ENCODE results near the gene SLCO2A1.

SLCO2A1 gene

DNA sequence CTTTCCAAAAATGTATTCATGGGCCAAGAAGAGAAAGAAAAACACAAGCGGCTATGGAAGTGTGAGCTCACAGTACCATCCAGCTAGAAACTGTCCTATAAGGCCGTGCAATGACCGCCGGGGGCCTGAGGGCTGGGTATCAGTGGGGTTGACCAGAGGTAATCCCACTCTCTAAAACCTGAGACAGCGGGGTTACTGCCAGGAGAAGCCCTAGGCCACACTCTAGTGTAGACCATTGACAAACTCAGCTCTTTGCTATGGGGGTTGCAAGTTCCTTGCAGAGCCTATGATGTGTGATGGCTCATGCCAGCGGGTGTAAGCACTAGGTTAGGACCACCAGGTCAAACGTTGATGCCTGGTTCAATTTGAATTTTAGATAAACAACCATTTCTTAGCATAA lies 25.9 kb upstream of the SLCO2A1 start:
- Mint-ChIP-seq H3K27ac (no peak overlapping the region), H3K4me1 (ENCODE audit: low read depth) (peaks cover 3% of the 10 kb centered on the region), H3K27me3 (ENCODE audit: low read depth) (no peaks in the 10 kb centered on the region), H3K36me3 (ENCODE audit: low read depth) (no peaks in the 10 kb centered on the region), H3K9me3 (no peaks in the 10 kb centered on the region), H3K4me3 (no peak overlapping the region)
- DNase-seq (ENCODE audit: low spot score), result no peak

GRCh38 chr3:134054881-134055280 lies 25.2 kb upstream of the SLCO2A1 start:
- Mint-ChIP-seq H3K9me3 (no peaks in the 10 kb centered on the region), H3K4me1 (ENCODE audit: low read depth) (peaks cover 3% of the 10 kb centered on the region), H3K27me3 (ENCODE audit: low read depth) (no peaks in the 10 kb centered on the region), H3K36me3 (ENCODE audit: low read depth) (no peaks in the 10 kb centered on the region), H3K4me3 (no peak overlapping the region), H3K27ac (no peak overlapping the region)
- no peak for DNase-seq (ENCODE audit: low spot score)

DNA sequence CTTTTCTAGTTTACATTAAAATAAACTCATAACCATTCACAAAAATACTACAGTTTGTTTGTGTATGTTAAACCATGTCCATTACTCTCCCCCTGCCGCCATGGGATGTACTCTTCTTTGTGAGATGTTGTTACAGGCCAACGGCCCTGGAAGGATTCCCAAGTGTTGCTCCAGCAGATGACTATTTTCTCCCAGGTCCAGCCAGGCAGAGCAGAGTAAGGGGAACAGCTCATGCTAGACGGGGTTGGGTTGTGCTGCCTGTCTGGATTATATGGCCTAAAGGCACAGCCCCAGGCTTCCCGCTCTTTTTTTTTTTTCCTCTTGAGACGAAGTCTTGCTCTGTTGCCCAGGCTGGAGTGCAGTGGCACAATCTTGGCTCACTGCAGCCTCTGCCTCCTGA lies 24.5 kb upstream of the SLCO2A1 start:
- no peaks in the 10 kb centered on the region for H3K36me3 Mint-ChIP-seq (ENCODE audit: low read depth)
- no peak overlapping the region for H3K4me3 Mint-ChIP-seq
- H3K9me3 Mint-ChIP-seq, result no peaks in the 10 kb centered on the region
- DNase-seq (ENCODE audit: low spot score), result no peak
- peaks cover 3% of the 10 kb centered on the region for H3K4me1 Mint-ChIP-seq (ENCODE audit: low read depth)
- no peak overlapping the region for H3K27ac Mint-ChIP-seq
- no peaks in the 10 kb centered on the region for H3K27me3 Mint-ChIP-seq (ENCODE audit: low read depth)

GRCh38 chr3:134052370-134052769 lies 22.6 kb upstream of the SLCO2A1 start:
- H3K27ac Mint-ChIP-seq, result no peak overlapping the region
- DNase-seq (ENCODE audit: low spot score), result no peak

GRCh38 chr3:134049676-134050075 lies 20.0 kb upstream of the SLCO2A1 start:
- Mint-ChIP-seq H3K4me3 (no peak overlapping the region), H3K27ac (no peak overlapping the region), H3K27me3 (ENCODE audit: low read depth) (no peaks in the 10 kb centered on the region), H3K4me1 (ENCODE audit: low read depth) (no peaks in the 10 kb centered on the region), H3K9me3 (peaks cover 8% of the 10 kb centered on the region), H3K36me3 (ENCODE audit: low read depth) (no peaks in the 10 kb centered on the region)
- no peak for DNase-seq (ENCODE audit: low spot score)

More at GRCh38 chr3:134052370-134052769, 22.6 kb upstream of the SLCO2A1 start:
- H3K36me3 Mint-ChIP-seq (ENCODE audit: low read depth), result no peaks in the 10 kb centered on the region
- no peaks in the 10 kb centered on the region for H3K27me3 Mint-ChIP-seq (ENCODE audit: low read depth)
- no peak overlapping the region for H3K4me3 Mint-ChIP-seq
- peaks cover 3% of the 10 kb centered on the region for H3K4me1 Mint-ChIP-seq (ENCODE audit: low read depth)
- H3K9me3 Mint-ChIP-seq, result no peaks in the 10 kb centered on the region

DNA sequence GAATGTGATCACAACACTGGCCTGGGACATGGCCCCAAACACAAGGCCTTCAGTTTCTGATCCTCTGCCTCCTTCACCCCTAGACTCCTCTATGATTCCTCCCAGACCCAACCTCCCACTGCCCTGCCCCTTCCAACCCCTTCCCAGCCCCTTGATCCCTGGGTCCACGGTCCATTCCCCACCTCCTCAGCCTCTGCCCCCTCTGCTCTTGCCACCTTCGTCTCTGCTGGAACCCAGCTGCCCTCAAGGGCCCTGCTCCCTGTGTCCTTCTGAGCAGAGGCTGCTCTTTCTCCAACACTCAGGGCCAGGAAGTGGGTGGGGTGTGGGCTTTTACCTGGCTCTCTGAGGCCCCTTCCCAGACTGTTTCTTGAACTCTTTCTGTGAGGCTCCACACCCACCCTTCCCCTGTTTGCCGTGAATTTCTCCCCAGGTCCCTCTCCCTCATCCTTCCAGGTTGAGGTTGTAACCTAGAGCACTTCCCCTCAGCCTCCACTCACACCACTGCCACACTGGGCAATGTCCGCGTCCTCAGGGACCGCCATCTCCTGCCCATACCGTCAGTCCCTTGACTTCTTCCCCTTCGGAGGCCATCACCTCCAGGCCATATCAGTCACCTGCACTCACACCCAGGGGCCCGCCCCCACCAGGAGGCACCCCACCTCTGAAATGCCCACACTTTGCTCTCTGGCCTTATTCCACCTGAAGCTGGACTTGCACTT lies 18.7 kb upstream of the SLCO2A1 start:
- Mint-ChIP-seq H3K9me3 (peaks cover 9% of the 10 kb centered on the region), H3K27ac (no peak overlapping the region), H3K36me3 (ENCODE audit: low read depth) (no peaks in the 10 kb centered on the region), H3K4me3 (no peak overlapping the region), H3K27me3 (ENCODE audit: low read depth) (no peaks in the 10 kb centered on the region), H3K4me1 (ENCODE audit: low read depth) (no peaks in the 10 kb centered on the region)
- no peak for DNase-seq (ENCODE audit: low spot score)

DNA sequence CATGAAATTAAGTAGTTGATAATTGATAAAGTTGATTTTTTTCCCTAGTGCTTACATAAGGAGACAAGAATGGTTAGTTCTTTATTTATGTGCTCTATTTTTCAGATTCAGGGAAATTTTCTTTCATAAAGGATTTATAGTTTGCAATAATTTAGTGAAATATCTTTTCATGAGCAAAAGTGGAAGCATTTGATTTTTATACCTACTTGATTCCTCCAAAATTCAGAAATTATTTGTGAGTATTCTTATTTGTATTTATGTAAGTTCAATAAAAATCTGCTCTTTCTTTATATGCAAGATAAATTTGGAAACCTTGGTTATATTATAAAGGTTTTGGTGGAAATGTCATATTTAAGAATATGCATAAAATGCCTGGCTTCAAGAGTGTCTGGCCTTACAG lies 14.7 kb upstream of the SLCO2A1 start:
- no peaks in the 10 kb centered on the region for H3K4me1 Mint-ChIP-seq (ENCODE audit: low read depth)
- no peaks in the 10 kb centered on the region for H3K27me3 Mint-ChIP-seq (ENCODE audit: low read depth)

DNA sequence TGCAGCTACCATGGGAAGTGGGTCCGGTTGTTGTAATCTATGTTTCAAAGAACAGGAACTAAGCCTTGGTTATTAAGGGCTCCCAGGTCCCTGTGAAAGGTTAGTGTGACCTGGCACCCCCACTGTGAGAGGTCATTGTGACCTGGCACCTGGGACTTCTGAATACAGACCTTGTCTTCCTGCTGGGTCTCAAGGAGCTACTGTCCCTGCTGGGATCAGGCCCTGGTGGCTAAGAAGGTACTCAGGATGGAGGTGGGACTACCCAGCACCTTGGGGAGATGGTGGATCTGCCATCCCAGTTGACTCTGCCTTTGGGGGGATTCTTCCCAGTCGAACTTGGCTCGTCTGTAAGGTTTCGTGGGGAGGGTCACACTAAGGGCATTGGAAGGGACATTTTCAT lies 10.3 kb upstream of the SLCO2A1 start:
- Mint-ChIP-seq H3K4me3 (no peak overlapping the region), H3K9me3 (peaks cover 13% of the 10 kb centered on the region), H3K36me3 (ENCODE audit: low read depth) (no peaks in the 10 kb centered on the region), H3K27me3 (ENCODE audit: low read depth) (no peaks in the 10 kb centered on the region), H3K27ac (no peak overlapping the region), H3K4me1 (ENCODE audit: low read depth) (no peaks in the 10 kb centered on the region)
- no peak for DNase-seq (ENCODE audit: low spot score)

More for the DNA sequence above, 14.7 kb upstream of the SLCO2A1 start:
- no peak overlapping the region for H3K4me3 Mint-ChIP-seq
- H3K9me3 Mint-ChIP-seq, result peaks cover 17% of the 10 kb centered on the region
- H3K36me3 Mint-ChIP-seq (ENCODE audit: low read depth), result no peaks in the 10 kb centered on the region
- DNase-seq (ENCODE audit: low spot score), result no peak
- no peak overlapping the region for H3K27ac Mint-ChIP-seq

GRCh38 chr3:134039161-134039862 lies 9.6 kb upstream of the SLCO2A1 start:
- no peak for DNase-seq (ENCODE audit: low spot score)
- H3K27ac Mint-ChIP-seq, result no peak overlapping the region
- H3K4me3 Mint-ChIP-seq, result no peak overlapping the region
- peaks cover 9% of the 10 kb centered on the region for H3K9me3 Mint-ChIP-seq
- no peaks in the 10 kb centered on the region for H3K36me3 Mint-ChIP-seq (ENCODE audit: low read depth)
- no peaks in the 10 kb centered on the region for H3K4me1 Mint-ChIP-seq (ENCODE audit: low read depth)
- no peaks in the 10 kb centered on the region for H3K27me3 Mint-ChIP-seq (ENCODE audit: low read depth)

- H3K27me3 Mint-ChIP-seq (ENCODE audit: low read depth), result no peaks in the 10 kb centered on the region
- no peaks in the 10 kb centered on the region for H3K36me3 Mint-ChIP-seq (ENCODE audit: low read depth)
- peaks cover 9% of the 10 kb centered on the region for H3K9me3 Mint-ChIP-seq
- DNase-seq (ENCODE audit: low spot score), result no peak
- no peak overlapping the region for H3K4me3 Mint-ChIP-seq
- no peaks in the 10 kb centered on the region for H3K4me1 Mint-ChIP-seq (ENCODE audit: low read depth)
- no peak overlapping the region for H3K27ac Mint-ChIP-seq
Measured at GRCh38 chr3:134038716-134039115, 9.0 kb upstream of the SLCO2A1 start.

- Mint-ChIP-seq H3K36me3 (ENCODE audit: low read depth) (no peaks in the 10 kb centered on the region), H3K9me3 (peaks cover 9% of the 10 kb centered on the region), H3K27me3 (ENCODE audit: low read depth) (no peaks in the 10 kb centered on the region), H3K4me1 (ENCODE audit: low read depth) (no peaks in the 10 kb centered on the region), H3K4me3 (no peak overlapping the region), H3K27ac (no peak overlapping the region)
- DNase-seq (ENCODE audit: low spot score), result no peak
Measured at GRCh38 chr3:134038071-134038491, 8.4 kb upstream of the SLCO2A1 start.

DNA sequence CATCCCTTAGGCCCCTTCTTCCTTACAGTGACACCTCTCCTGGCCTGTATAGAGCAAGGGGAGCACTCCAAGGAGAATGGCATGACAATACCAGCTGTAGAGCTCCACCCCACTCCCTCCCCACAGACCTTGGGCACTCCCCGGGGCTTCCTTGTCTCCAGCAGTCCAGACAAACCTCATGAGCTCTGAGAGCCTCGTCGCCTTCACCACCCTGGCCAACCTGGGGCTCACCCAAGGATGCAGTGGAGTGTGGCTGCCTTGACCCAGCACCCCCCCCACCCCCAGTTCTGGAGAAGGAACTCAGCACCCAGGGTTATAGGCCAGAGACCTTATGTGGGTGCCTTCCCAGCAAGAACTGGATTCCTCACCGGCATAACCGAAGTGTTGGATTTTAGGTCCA lies 7.4 kb upstream of the SLCO2A1 start:
- no peaks in the 10 kb centered on the region for H3K36me3 Mint-ChIP-seq (ENCODE audit: low read depth)
- no peak overlapping the region for H3K27ac Mint-ChIP-seq
- H3K4me3 Mint-ChIP-seq, result no peak overlapping the region
- H3K9me3 Mint-ChIP-seq, result peaks cover 8% of the 10 kb centered on the region
- no peak for DNase-seq (ENCODE audit: low spot score)
- H3K27me3 Mint-ChIP-seq (ENCODE audit: low read depth), result peaks cover 2% of the 10 kb centered on the region
- H3K4me1 Mint-ChIP-seq (ENCODE audit: low read depth), result no peaks in the 10 kb centered on the region

- no peaks in the 10 kb centered on the region for H3K36me3 Mint-ChIP-seq (ENCODE audit: low read depth)
- H3K27ac Mint-ChIP-seq, result no peak overlapping the region
- H3K4me1 Mint-ChIP-seq (ENCODE audit: low read depth), result no peaks in the 10 kb centered on the region
- H3K9me3 Mint-ChIP-seq, result no peaks in the 10 kb centered on the region
- H3K4me3 Mint-ChIP-seq, result no peak overlapping the region
- DNase-seq (ENCODE audit: low spot score), result no peak
- H3K27me3 Mint-ChIP-seq (ENCODE audit: low read depth), result peaks cover 10% of the 10 kb centered on the region
Measured at GRCh38 chr3:134036291-134036690, 6.6 kb upstream of the SLCO2A1 start.

- no peaks in the 10 kb centered on the region for H3K4me1 Mint-ChIP-seq (ENCODE audit: low read depth)
- peaks cover 15% of the 10 kb centered on the region for H3K27me3 Mint-ChIP-seq (ENCODE audit: low read depth)
- no peak overlapping the region for H3K27ac Mint-ChIP-seq
- H3K36me3 Mint-ChIP-seq (ENCODE audit: low read depth), result no peaks in the 10 kb centered on the region
- H3K9me3 Mint-ChIP-seq, result no peaks in the 10 kb centered on the region
- no peak for DNase-seq (ENCODE audit: low spot score)
- H3K4me3 Mint-ChIP-seq, result no peak overlapping the region
Measured at GRCh38 chr3:134035836-134036235, 6.1 kb upstream of the SLCO2A1 start.

Measured in T-helper 2 cell treated with Interferon-gamma antibody and Interleukin-4, amounts not matched to agents 5 μg/mL and 100 μg/mL, for 36 hours (primary cell).